AG10803 (cell line): ENCODE data around the gene ZNRD2.
A peak's percentile ranks its signal among the peaks of the same experiment; 100 is the strongest.

Source experiments
- DNase-seq: peaks from one replicate; pipeline ENCODE4 v3.0.0; 2010; ENCODE audit warnings: low read depth
- H3K4me3 ChIP-seq: 2 replicates; pipeline ENCODE4 v1.5.1; 2011; ENCODE audit warnings: mild to moderate bottlenecking, low read length, control low read depth
- TF ChIP-seq, protein P1 (sequence below): conservative IDR thresholded peaks from 2 replicates; pipeline ENCODE4 v1.5.1; 2011; ENCODE audit warnings: mild to moderate bottlenecking, low read length, control low read depth, inconsistent platforms

Gene ZNRD2

GRCh38 chr11:65616575-65617001 lies 46.3 kb downstream of the ZNRD2 start:
- TF ChIP-seq, protein P1, sequence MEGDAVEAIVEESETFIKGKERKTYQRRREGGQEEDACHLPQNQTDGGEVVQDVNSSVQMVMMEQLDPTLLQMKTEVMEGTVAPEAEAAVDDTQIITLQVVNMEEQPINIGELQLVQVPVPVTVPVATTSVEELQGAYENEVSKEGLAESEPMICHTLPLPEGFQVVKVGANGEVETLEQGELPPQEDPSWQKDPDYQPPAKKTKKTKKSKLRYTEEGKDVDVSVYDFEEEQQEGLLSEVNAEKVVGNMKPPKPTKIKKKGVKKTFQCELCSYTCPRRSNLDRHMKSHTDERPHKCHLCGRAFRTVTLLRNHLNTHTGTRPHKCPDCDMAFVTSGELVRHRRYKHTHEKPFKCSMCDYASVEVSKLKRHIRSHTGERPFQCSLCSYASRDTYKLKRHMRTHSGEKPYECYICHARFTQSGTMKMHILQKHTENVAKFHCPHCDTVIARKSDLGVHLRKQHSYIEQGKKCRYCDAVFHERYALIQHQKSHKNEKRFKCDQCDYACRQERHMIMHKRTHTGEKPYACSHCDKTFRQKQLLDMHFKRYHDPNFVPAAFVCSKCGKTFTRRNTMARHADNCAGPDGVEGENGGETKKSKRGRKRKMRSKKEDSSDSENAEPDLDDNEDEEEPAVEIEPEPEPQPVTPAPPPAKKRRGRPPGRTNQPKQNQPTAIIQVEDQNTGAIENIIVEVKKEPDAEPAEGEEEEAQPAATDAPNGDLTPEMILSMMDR, result no peak
- no peak for DNase-seq
- peak overlapping the region; percentile 83 for H3K4me3 ChIP-seq

DNA sequence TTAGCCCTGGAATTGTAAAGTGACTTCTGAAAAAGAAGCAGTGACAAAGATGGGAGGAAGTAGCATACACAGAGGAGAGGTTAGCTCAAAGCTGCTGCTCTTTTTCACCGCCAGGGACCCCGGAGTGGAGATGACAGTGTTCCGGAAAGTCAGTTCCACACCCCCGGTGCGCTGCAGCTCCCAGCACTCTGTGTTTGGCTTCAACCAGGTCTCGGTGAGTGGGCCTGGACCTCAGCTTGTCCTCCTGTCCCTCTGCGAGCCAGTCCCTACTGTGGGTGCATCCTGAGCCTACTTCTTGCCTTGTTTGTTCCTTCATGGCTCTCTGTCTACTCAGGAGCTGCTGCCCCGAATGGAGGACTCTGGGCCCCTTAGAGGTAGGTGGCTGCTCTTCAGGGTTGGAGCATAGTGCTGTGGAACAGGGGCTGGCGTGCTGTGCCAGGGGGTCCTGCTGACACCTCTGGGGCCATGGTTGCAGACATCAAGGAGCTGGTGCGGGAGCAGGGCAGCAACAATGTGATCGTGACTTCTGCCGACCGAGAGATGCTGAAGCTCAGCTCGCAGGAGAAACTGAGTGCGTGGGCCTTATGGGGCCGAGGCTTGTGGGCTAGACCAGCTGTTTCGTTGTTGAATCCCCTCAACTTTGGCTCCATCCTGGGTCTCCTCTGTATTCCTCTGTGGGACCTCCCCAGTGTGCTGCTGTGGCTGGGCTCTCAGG lies 47.0 kb downstream of the ZNRD2 start:
- TF ChIP-seq, protein P1, result no peak
- peak overlapping the region; percentile 83 for H3K4me3 ChIP-seq
- no peak for DNase-seq

DNA sequence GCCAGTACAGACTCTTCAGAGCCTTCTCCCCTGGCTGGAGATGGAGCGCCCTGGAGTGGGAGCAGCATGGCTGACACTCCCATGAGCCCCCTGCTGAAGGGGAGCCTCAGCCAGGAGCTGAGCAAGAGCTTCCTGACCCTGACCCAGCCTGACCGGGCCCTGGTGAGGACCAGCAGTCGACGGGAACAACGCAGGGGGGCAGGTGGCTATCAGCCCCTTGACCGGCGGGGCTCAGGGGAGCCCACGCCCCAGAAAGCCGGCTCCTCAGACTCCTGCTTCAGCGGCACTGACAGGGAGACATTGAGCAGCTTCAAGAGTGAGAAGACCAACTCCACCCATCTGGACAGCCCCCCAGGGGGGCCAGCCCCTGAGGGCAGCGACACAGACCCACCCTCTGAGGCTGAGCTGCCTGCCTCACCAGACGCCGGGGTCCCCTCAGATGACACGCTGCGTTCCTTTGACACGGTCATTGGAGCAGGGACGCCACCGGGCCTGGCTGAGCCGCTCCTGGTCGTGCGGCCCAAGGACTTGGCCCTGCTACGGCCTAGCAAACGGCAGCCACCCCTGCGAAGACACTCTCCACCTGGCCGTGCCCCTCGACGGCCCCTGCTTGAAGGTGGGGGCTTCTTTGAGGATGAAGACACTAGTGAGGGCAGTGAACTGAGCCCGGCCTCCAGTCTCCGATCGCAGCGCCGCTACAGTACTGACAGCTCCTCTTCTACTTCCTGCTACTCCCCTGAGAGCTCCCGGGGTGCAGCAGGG lies 47.9 kb downstream of the ZNRD2 start:
- TF ChIP-seq, protein P1, result no peak
- H3K4me3 ChIP-seq, result no peak overlapping the region

DNA sequence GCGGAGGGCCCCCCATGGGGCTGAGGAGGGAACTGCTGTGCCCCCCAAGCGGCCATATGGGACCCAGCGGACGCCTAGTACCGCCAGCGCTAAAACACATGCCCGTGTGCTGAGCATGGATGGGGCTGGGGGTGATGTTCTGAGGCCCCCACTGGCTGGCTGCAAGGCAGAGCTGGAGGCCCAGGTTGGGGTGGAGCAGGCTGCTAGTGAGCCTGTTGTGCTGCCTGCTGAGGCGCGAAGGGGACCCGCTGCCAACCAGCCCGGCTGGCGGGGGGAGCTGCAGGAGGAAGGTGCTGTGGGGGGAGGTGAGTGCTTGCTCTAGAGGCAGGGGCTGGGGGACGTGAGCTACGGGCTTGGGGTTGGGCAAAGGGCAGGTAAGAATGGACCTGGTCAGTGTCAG lies 48.5 kb downstream of the ZNRD2 start:
- H3K4me3 ChIP-seq, result no peak overlapping the region
- TF ChIP-seq, protein P1, result no peak
- DNase-seq, result no peak

More for the DNA sequence above, 47.9 kb downstream of the ZNRD2 start:
- no peak for DNase-seq

DNA sequence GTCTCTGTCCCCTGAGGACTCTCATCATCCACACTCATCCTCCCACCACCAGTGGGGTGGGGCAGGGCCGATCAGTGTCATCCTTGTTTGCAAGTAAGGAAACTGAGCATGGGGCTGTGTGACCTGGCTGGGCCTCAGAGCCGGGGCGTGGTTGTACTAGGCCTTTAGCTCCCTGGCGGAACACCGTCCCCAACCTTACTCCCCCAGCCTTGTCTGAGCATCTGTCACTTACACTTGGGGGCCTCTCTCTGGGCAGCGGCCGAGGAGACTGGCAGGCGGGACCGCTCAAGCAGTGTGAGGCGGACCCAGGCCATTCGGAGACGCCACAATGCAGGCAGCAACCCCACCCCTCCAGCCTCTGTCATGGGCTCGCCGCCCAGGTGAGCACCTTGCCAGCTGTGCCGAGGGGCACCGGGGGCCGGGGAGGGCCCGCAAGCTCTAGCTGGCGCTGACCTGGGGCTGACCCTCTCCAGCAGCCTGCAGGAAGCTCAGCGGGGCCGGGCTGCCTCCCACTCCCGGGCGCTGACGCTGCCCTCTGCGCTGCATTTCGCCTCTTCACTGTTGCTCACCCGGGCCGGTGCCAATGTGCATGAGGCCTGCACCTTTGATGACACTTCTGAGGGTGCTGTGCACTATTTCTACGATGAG lies 49.1 kb downstream of the ZNRD2 start:
- no peak overlapping the region for H3K4me3 ChIP-seq
- TF ChIP-seq, protein P1, result no peak
- no peak for DNase-seq

DNA sequence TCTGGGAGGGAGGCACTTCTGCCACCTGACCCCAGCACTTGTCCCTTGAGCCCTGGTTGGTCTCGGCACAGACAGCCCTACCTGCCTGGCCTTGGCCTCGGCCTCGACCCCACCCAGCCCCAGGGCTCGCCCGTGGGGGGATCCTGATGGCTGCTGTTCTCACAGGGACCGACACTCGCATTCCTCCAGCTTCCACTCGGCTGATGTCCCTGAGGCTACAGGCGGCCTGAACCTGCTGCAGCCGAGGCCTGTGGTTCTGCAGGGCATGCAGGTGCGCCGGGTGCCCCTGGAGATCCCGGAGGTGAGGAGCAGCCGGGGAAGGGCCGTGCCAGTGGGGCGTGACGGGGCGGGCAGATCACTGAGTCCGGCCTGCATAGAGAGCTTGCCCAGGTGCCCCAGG lies 50.4 kb downstream of the ZNRD2 start:
- H3K4me3 ChIP-seq, result no peak overlapping the region
- TF ChIP-seq, protein P1, result no peak
- DNase-seq, result no peak
